Measurements from ENCODE around the gene B4GALT4. TPM values are rescaled to one million over a fixed set of nuclear protein-coding genes. Genes with fewer than 3 reads are reported as not detected.
"Not testable (repeated sequence)": the region's sequence is repeated elsewhere in the genome, so short reads cannot be mapped to it uniquely, and the experiment has no call there.

The B4GALT4 gene
- total RNA-seq, 4 donors from 2014 or later, result 16.2 to 27.3 (median 21.2) TPM

- Histone ChIP-seq H3K36me3 (no peaks in the 10 kb centered on the region), H3K4me3 (no peak overlapping the region), H3K27ac (peak overlapping the region; percentile 68 to 93 (median 77)), H3K27me3 (no peaks in the 10 kb centered on the region), H3K9me3 (peaks cover 0 to 10% (median 0%) of the 10 kb centered on the region in 4 donors), H3K4me1 (peaks cover 0 to 20% (median 7%) of the 10 kb centered on the region in 4 donors)
- no peak for DNase-seq (ENCODE audit: low spot score in 2 of 2)
- no peak for TF ChIP-seq CTCF (IDR thresholded peaks at IDR 0.05)
- no peak for TF ChIP-seq POLR2A (IDR thresholded peaks at IDR 0.05)
- peak in 1 of 2 donors; percentile 70 for TF ChIP-seq EP300 (IDR thresholded peaks at IDR 0.05)
- WGBS, 2 donors, result 34 to 35% methylated on average over 6 of the region's 6 CpGs
Measured at GRCh38 chr3:119279101-119279554, 38.5 kb upstream of the B4GALT4 start.

GRCh38 chr3:119276680-119277079, 36.0 kb upstream of the B4GALT4 start:
- Histone ChIP-seq H3K27me3 (no peaks in the 10 kb centered on the region), H3K27ac (no peak overlapping the region), H3K4me3 (no peak overlapping the region), H3K36me3 (no peaks in the 10 kb centered on the region), H3K9me3 (no peaks in the 10 kb centered on the region), H3K4me1 (peaks cover 0 to 20% (median 7%) of the 10 kb centered on the region in 4 donors)
- no peak for DNase-seq (ENCODE audit: low spot score in 2 of 2)
- 84 to 88% methylated on average over 5 of the region's 5 CpGs for whole genome bisulfite sequencing, 2 donors
- TF ChIP-seq CTCF (IDR thresholded peaks at IDR 0.05) (no peak), POLR2A (IDR thresholded peaks at IDR 0.05) (no peak), EP300 (IDR thresholded peaks at IDR 0.05) (no peak)

GRCh38 chr3:119270212-119270611, 29.5 kb upstream of the B4GALT4 start:
- not testable (repeated sequence) for H3K27me3 ChIP-seq; H3K4me3 ChIP-seq; DNase-seq (ENCODE audit: low spot score in 2 of 2); H3K27ac ChIP-seq; H3K36me3 ChIP-seq; H3K9me3 ChIP-seq; H3K4me1 ChIP-seq
- WGBS, 2 donors, result 80 to 84% methylated on average over 2 of the region's 2 CpGs

GRCh38 chr3:119261055-119261454, 20.4 kb upstream of the B4GALT4 start:
- Histone ChIP-seq H3K27me3 (no peaks in the 10 kb centered on the region), H3K36me3 (no peaks in the 10 kb centered on the region), H3K4me1 (peaks cover 0 to 12% (median 2%) of the 10 kb centered on the region in 4 donors), H3K27ac (no peak overlapping the region), H3K9me3 (no peaks in the 10 kb centered on the region), H3K4me3 (no peak overlapping the region)
- WGBS, 2 donors, result 73 to 76% methylated on average over 6 of the region's 6 CpGs
- TF ChIP-seq CTCF (IDR thresholded peaks at IDR 0.05), result no peak
- TF ChIP-seq POLR2A (IDR thresholded peaks at IDR 0.05), result no peak
- no peak for TF ChIP-seq EP300 (IDR thresholded peaks at IDR 0.05)
- DNase-seq (ENCODE audit: low spot score in 2 of 2), result no peak

- DNase-seq (ENCODE audit: low spot score in 2 of 2), result no peak
- Histone ChIP-seq H3K4me3 (no peak overlapping the region), H3K27ac (no peak overlapping the region), H3K27me3 (no peaks in the 10 kb centered on the region), H3K4me1 (peaks cover 0 to 12% (median 2%) of the 10 kb centered on the region in 4 donors), H3K9me3 (no peaks in the 10 kb centered on the region), H3K36me3 (no peaks in the 10 kb centered on the region)
- WGBS, 2 donors, result 94% methylated on average over 4 of the region's 4 CpGs
- TF ChIP-seq CTCF (IDR thresholded peaks at IDR 0.05) (no peak), POLR2A (IDR thresholded peaks at IDR 0.05) (no peak), EP300 (IDR thresholded peaks at IDR 0.05) (no peak)
Measured at GRCh38 chr3:119259821-119260220, 19.1 kb upstream of the B4GALT4 start.

- H3K36me3 ChIP-seq, result no peaks in the 10 kb centered on the region
- H3K4me1 ChIP-seq, result peaks cover 0 to 12% (median 2%) of the 10 kb centered on the region in 4 donors
- no peaks in the 10 kb centered on the region for H3K9me3 ChIP-seq
- H3K27me3 ChIP-seq, result no peaks in the 10 kb centered on the region
- no peak for DNase-seq (ENCODE audit: low spot score in 2 of 2)
- H3K4me3 ChIP-seq, result no peak overlapping the region
- TF ChIP-seq POLR2A (IDR thresholded peaks at IDR 0.05) (no peak), EP300 (IDR thresholded peaks at IDR 0.05) (no peak), CTCF (IDR thresholded peaks at IDR 0.05) (no peak)
- H3K27ac ChIP-seq, result no peak overlapping the region
- WGBS, 2 donors, result 12 to 13% methylated on average over 1 of the region's 1 CpG
Measured at GRCh38 chr3:119258915-119259314, 18.2 kb upstream of the B4GALT4 start.

Measured in tibial nerve (tissue), 4 donors.